Left ventricle myocardium inferior (tissue), 1 donor: ENCODE measurements around the gene EDIL3. TPM values are rescaled to one million over a fixed set of nuclear protein-coding genes. Genes with fewer than 3 reads are reported as not detected.

Source experiments
- DNase-seq: peaks from one replicate; pipeline ENCODE4 v3.0.0-alpha.2; 2020
- H3K27ac ChIP-seq: fragments of 200-600 bp; replicated peaks from 2 replicates; pipeline ENCODE4 v1.8.0; 2021
- H3K27me3 ChIP-seq: fragments of 200-600 bp; 2 replicates; pipeline ENCODE4 v1.8.0; 2021; ENCODE audit warnings: low read depth
- H3K36me3 ChIP-seq: fragments of 200-600 bp; 2 replicates; pipeline ENCODE4 v1.8.0; 2021
- H3K4me1 ChIP-seq: fragments of 200-600 bp; 2 replicates; pipeline ENCODE4 v1.8.0; 2021
- H3K4me3 ChIP-seq: fragments of 200-600 bp; 2 replicates; pipeline ENCODE4 v1.8.0; 2021; ENCODE audit warnings: mild to moderate bottlenecking, moderate library complexity
- H3K9me3 ChIP-seq: fragments of 200-600 bp; replicated peaks from 2 replicates; pipeline ENCODE4 v1.8.0; 2021
- CTCF ChIP-seq: fragments of 200-600 bp; IDR thresholded peaks from 2 replicates; pipeline ENCODE4 v1.8.0; 2021; ENCODE audit warnings: antibody characterized with exemption, mild to moderate bottlenecking, borderline replicate concordance
- intact Hi-C: fragments of 100-400 bp; cut with micrococcal nuclease; formaldehyde crosslinking; loops from one replicate; pipeline ENCODE4 v1.11.0; 2022
- total RNA-seq: library from RNA; stranded (reverse); fragmentation: NEBNext Ultra II Directional; extraction: Animal tissue kit (Norgen Biotek cat#: 25700); gene quantifications from one replicate; pipeline ENCODE4 v1.2.1, GENCODE V29; 2021
- donor health status: DM: no; HTN: yes; CAD: no; lungs with severe emphysema.

Gene EDIL3
- total RNA-seq, 1 donor from 2014 or later = 3.5 TPM

GRCh38 chr5:84274585-84275468 is 109.9 kb downstream of the EDIL3 start:
- TF ChIP-seq CTCF = peak; percentile 61
- no peaks in the 10 kb centered on the region for H3K36me3 ChIP-seq
- peaks cover 8% of the 10 kb centered on the region for H3K4me1 ChIP-seq
- intact Hi-C loops = loop anchor here (10.0 kb wide), 1 partner anchor 110 kb away; the partner anchor contains the start of gene EDIL3
- H3K27ac ChIP-seq = no peak overlapping the region
- H3K27me3 ChIP-seq = no peaks in the 10 kb centered on the region
- H3K4me3 ChIP-seq = no peak overlapping the region
- peak; percentile 15 for DNase-seq
- no peaks in the 10 kb centered on the region for H3K9me3 ChIP-seq

GRCh38 chr5:84273517-84273883 is 111.2 kb downstream of the EDIL3 start:
- no peak for TF ChIP-seq CTCF
- H3K36me3 ChIP-seq = no peaks in the 10 kb centered on the region
- no peaks in the 10 kb centered on the region for H3K4me1 ChIP-seq
- no peak overlapping the region for H3K4me3 ChIP-seq
- no peaks in the 10 kb centered on the region for H3K27me3 ChIP-seq
- H3K27ac ChIP-seq = no peak overlapping the region
- DNase-seq = no peak
- H3K9me3 ChIP-seq = no peaks in the 10 kb centered on the region
- intact Hi-C loops = loop anchor here (10.0 kb wide), 1 partner anchor 111 kb away; the partner anchor contains the start of gene EDIL3

DNA sequence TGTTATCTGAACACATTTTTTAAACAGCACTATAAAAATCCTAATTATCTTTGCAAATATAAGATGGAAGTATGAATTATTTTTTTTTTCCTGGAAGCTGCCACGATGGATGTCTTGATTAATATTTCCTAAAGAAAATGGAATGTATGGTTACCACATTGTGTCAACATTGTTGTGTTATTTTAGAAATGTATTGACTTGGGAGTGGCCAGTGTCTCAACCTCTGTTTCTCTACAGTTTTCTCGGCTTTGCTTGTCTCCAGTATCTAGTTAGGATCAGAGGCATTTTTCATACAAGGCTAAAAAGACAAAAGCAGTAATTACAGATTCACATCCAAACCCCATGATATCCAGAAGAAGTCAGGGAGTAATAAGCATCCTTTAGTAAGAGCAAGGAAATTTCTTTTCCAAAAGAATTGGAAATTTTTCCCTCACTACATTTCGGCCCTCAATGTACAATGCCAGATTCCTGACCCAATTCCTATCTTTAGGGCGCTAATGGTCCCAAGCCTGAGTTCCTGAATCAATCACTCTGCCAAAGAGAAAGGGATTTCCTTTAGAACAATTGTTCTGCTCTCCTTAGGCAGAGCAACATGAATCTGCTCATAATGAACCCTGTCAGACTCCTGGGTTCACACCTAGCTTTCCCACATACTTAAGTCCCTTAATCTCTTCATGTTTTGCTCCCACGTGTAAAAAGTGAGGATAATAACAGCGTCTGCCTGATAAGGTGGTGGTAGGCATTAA is 111.7 kb downstream of the EDIL3 start:
- Histone ChIP-seq H3K4me3 (no peak overlapping the region), H3K4me1 (no peaks in the 10 kb centered on the region), H3K9me3 (no peaks in the 10 kb centered on the region), H3K36me3 (no peaks in the 10 kb centered on the region), H3K27me3 (no peaks in the 10 kb centered on the region), H3K27ac (no peak overlapping the region)
- DNase-seq = no peak
- intact Hi-C loops = loop anchor here (10.0 kb wide), 1 partner anchor 112 kb away; the partner anchor contains the start of gene EDIL3
- no peak for TF ChIP-seq CTCF

DNA sequence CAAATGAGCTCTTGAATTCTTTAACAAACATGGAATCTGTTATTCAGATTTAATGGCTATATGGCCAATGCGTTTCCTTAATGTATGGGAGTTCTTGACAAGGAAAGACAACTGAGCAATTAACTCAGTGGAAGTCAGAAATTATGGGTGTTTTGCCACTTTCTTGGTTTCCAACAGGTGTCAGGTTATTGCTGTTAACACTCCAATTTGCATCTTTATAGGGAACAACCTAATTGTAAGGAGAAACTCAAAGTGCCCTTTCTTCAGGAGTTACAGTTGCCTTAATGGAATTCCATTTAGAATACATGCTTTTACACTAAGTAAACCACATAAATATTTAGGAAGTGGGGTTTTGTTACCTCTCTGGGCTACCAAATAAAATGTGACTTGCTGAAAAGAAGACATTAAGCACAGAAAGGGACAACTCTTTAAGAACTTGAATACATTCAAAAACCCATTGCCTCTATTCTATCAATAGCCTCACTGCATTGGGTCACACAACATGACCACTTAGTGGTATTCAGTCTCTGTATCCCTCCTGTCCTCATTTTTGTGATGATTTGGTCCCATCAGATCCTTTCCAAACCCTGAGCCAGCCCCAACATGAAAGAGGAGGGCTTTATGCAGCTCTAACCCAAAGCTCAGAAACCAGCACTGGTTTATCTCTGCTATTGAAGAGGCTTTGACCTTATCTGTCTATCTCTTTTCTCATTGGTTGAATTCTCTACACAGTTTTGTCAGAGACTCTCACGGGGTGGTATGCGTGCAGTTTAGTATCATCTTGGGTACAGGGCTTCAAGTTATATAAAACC is 118.7 kb downstream of the EDIL3 start:
- no peak overlapping the region for H3K27ac ChIP-seq
- intact Hi-C loops = no loop called here
- TF ChIP-seq CTCF = no peak

DNA sequence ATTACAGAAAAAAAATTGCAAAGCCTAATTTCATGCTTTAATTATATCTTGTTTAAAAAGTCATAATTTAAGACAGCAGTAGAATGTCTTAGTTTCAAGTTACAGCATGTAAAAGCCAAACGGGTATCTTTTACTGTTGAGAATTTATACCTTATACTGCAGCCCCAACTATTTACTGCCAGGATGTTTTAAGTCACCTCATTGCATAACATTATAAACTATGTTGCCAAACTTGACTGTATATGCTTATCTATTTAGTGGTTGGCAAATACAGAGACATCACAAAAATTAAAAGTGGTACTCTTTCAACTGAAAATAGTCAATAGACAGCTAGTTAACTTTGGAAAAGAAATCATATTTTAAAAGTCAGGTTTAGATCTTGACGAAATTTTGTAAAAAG is 119.5 kb downstream of the EDIL3 start:
- Histone ChIP-seq H3K4me3 (no peak overlapping the region), H3K36me3 (no peaks in the 10 kb centered on the region), H3K4me1 (no peaks in the 10 kb centered on the region), H3K27ac (no peak overlapping the region), H3K27me3 (no peaks in the 10 kb centered on the region), H3K9me3 (no peaks in the 10 kb centered on the region)
- TF ChIP-seq CTCF = no peak
- no peak for DNase-seq
- intact Hi-C loops = no loop called here

More for the DNA sequence above, 118.7 kb downstream of the EDIL3 start:
- Histone ChIP-seq H3K27me3 (no peaks in the 10 kb centered on the region), H3K36me3 (no peaks in the 10 kb centered on the region), H3K4me3 (no peak overlapping the region), H3K4me1 (no peaks in the 10 kb centered on the region), H3K9me3 (no peaks in the 10 kb centered on the region)
- no peak for DNase-seq
